DLD1 (cell line): ENCODE results near the gene FGF5.
"Not testable (repeated sequence)": the region's sequence is repeated elsewhere in the genome, so short reads cannot be mapped to it uniquely, and the experiment has no call there.

ENCODE experiments used
- in situ Hi-C: cut with HindIII; loops from 2 replicates; pipeline ENCODE4 v1.10.0; 2017; ENCODE audit warnings: low sequenced_read_pairs

FGF5 gene

GRCh38 chr4:80290665-80291064 is 24.2 kb downstream of the FGF5 start:
- in situ Hi-C loops = not testable (repeated sequence)

GRCh38 chr4:80294206-80294605 is 27.7 kb downstream of the FGF5 start:
- in situ Hi-C loops = no loop called here

DNA sequence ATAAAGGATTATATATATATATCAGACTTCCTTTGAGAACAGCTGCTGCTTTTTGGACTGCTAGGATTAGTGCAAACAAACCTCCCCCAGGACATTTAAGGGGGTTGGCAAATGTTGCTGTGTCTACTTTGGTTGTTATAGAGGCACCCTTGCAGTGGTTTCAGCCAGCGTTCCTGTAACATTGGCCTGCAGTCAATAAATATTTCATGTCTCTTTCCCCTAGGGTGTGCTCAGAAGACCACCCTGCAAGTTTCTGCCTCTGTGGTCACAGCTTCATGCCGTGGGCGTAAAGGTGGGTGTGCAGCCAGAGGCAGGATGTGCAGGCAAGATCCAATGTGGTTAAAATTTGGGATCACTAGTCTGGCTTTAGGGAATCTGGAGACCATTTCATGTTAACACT is 28.9 kb downstream of the FGF5 start:
- in situ Hi-C loops = loop anchor here (5.0 kb wide), 1 partner anchor 37 kb away; no protein-coding TSS in a partner anchor

DNA sequence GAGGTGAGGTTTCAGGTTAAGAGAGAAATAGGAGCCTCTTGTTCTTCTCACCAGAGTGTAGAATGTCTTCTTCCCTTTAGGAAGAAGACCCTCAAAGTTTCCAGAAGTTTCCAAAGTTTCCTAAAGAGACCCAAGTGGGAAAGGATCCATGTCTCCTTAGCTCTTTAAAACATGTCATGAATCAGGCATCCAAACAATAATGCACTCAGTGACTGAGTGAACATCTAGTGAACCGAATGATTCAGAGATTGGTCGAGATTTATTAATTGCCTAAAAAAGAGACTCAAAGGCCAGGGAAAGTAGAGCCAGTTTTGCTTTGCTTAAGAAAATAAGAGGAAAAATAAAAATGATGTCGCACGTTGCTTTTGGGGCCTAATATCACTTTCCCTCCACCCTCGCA is 29.4 kb downstream of the FGF5 start:
- in situ Hi-C loops = loop anchor here (5.0 kb wide), 1 partner anchor 36 kb away; no protein-coding TSS in a partner anchor

- in situ Hi-C loops = no loop called here
Measured at GRCh38 chr4:80301884-80302283, 35.4 kb downstream of the FGF5 start.

- in situ Hi-C loops = no loop called here
Measured at GRCh38 chr4:80302616-80303223, 36.3 kb downstream of the FGF5 start.

GRCh38 chr4:80305466-80305865 is 39.0 kb downstream of the FGF5 start:
- in situ Hi-C loops = no loop called here

DNA sequence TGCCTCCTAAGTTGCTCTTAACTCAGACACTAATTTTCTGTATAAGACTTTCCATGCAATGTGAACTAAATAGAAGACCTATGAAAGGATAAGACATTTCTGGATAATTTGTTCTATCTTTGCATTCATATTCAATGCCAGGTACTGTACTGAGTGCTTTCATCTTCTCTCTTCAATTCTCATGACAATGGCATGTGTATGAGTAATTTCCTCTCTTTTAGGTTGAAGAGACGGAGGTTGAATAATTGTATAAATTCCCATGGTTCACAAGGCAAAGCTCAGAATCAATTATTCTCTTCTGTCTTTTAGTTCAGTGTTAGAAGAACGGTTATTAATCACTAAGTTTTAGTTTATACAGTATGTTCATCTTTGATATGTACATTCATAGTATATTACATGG is 39.8 kb downstream of the FGF5 start:
- in situ Hi-C loops = no loop called here

DNA sequence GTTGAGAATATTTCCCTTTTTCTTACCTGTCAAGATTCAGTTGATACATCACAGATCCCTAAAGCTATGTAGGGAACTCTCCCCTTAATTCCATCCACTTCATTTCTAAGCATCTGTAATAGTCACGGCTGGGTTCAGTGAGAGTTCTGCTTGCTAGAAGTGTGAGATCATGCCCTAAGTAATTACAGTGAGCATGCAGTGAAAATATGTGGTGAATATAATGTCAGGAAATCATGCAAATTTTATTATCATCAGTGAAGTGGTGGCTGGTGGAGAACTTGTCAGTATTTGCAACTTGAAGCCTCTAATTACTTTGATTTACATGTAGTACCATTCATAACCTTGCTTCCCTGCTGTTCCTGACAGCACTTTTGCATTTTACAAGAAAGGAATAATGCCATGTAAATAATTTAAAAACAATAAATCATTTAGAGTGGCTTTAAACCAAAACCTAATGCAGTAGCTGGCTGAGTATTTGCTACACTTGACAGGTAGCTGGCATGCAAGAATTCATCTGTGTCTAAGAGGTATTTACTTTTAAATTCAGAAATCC is 40.8 kb downstream of the FGF5 start:
- in situ Hi-C loops = no loop called here

- in situ Hi-C loops = no loop called here
Measured at GRCh38 chr4:80307774-80308465, 41.5 kb downstream of the FGF5 start.

- in situ Hi-C loops = no loop called here
Measured at GRCh38 chr4:80308466-80308822, 42.0 kb downstream of the FGF5 start.

- in situ Hi-C loops = no loop called here
Measured at GRCh38 chr4:80309294-80310004, 43.0 kb downstream of the FGF5 start.

DNA sequence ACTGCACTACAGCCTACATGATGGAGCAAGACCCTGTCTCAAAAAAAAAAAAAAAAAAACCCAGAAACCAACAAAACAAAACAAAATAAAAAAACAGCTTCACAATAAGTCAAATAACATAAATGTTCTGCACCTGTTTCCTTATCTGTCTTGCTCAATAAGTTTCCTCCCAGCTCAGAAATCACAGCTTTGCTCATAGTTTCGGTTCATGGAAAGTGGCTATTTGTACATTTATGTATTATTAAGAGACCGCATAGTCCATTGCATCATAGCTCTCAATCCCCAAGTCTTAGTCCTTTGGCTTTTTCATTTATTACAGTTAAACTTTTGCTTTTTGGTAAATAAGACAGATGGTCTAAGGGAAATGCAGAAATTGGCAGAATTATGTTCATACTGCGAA is 44.7 kb downstream of the FGF5 start:
- in situ Hi-C loops = no loop called here

DNA sequence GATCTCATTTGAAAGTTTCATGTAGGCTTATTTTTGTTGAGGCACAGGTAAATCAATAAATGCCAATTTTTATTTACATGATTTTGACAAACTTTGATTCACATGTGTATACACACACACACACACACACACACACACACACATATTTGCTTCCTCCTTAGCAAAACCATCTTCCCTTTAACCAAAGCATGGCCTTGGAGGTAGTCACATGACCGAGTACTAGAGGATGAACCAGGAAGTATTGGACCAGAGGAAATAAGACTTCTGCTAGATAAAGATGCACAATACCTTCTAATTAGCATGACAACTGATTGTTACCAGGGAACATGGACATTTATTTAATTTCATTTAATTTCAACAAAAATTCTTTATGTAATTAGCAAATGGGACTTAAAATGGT is 45.7 kb downstream of the FGF5 start:
- in situ Hi-C loops = no loop called here

- in situ Hi-C loops = no loop called here
Measured at GRCh38 chr4:80313627-80314026, 47.2 kb downstream of the FGF5 start.

DNA sequence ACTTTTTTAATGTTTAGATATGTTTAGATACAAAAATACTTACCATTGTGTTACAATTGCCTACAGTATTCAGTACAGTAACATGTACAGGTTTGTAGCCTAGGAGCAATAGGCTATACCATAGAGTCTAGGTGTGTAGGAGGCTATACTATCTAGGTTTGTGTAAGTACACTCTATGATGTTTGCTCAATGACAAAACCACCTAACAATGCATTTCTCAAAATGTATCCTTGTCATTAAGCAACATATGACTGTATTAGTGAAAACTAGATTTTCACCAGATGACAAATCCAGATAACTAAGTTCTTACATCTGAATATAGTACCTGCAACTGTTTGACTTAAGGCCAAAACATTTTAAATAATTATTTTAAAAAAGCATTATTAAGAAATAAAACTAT is 49.4 kb downstream of the FGF5 start:
- in situ Hi-C loops = not testable (repeated sequence)

GRCh38 chr4:80321341-80321740 is 54.9 kb downstream of the FGF5 start:
- in situ Hi-C loops = no loop called here

DNA sequence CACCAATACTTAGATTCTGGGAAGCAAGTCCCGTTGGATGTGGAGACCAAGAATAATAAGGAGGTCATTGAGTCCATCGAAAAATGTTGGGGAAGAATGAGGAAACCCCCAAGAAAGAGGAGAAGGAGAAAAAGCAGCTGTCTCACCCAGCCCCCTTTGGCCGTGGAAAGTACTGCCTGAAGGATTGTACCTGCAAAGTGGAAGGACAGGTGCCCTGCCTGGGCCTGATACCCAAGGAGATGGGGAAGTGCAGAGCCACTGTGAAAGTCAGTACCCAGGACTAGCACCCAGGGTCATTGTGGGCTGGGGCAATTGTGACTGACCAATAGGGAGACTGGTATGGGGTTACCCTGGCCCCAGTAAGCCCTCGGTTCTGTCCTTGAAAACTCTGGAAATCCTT is 55.3 kb downstream of the FGF5 start:
- in situ Hi-C loops = no loop called here

DNA sequence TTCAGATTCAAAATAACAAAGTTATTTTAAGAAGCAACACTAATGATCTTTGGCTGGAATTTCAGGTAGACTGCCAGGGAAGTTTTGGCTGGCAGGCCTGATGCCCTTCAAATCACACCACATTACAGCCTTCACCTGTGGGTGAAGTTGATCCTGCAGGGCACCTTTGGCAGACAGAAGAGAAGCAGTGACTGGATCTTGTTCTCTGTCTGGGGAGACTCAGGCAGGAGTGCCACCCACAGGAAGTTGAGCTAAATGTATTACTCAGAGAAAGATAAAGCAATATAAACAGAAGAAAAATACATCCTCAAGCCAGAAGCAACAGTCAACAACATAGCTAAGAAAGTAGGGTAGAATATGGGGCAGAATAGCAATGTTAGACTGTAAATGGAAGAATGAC is 56.3 kb downstream of the FGF5 start:
- in situ Hi-C loops = no loop called here

GRCh38 chr4:80324171-80324570 is 57.7 kb downstream of the FGF5 start:
- in situ Hi-C loops = no loop called here

- in situ Hi-C loops = loop anchor here (5.0 kb wide), 1 partner anchor 34 kb away; no protein-coding TSS in a partner anchor
Measured at GRCh38 chr4:80331693-80332092, 65.2 kb downstream of the FGF5 start.

GRCh38 chr4:80333121-80333520 is 66.7 kb downstream of the FGF5 start:
- in situ Hi-C loops = loop anchor here (5.0 kb wide), 1 partner anchor 36 kb away; no protein-coding TSS in a partner anchor
